H1 (cell line): ENCODE data around the gene ROM1. TPM values are rescaled to one million over a fixed set of nuclear protein-coding genes. Genes with fewer than 3 reads are reported as not detected.
A peak's percentile ranks its signal among the peaks of the same experiment; 100 is the strongest.

Experiments
- CTCF ChIA-PET: fragments of 300-600 bp; sonication (Branson Sonifier 250); formaldehyde crosslinking; loops from one replicate; lab custom pipeline; 2021; ENCODE audit not compliant: partially characterized antibody; lab: Charles Lee
- POLR2A ChIA-PET: fragments of 300-600 bp; sonication (Branson Sonifier 250); formaldehyde crosslinking; loops from one replicate; lab custom pipeline; 2021; ENCODE audit warnings: inconsistent platforms; ENCODE audit not compliant: partially characterized antibody; lab: Charles Lee
- DNase-seq, 2 experiments: peaks; one replicate each; pipeline versions ENCODE4 v3.0.0 to v3.0.0-alpha.2; 2010 to 2022; ENCODE audit warnings: low spot score in 2 of 2, low read depth in 1 of 2, mixed read lengths in 1 of 2
- FAIRE-seq: peaks from 2 replicates; lab custom pipeline; 2011; peaks lifted over from hg19 to GRCh38; lab: Jason Lieb, UNC
- H2AFZ ChIP-seq: 2 replicates; pipeline ENCODE4 v1.8.1; 2012; ENCODE audit warnings: low read length, inconsistent platforms
- H2AK5ac ChIP-seq: 2 replicates; pipeline ENCODE4 v1.6.1; 2013; ENCODE audit warnings: low read depth, low read length
- H2BK120ac ChIP-seq: replicated peaks from 2 replicates; pipeline ENCODE3; 2013; ENCODE audit warnings: low read depth, low read length, inconsistent platforms
- H2BK12ac ChIP-seq: 2 replicates; pipeline ENCODE4 v1.6.1; 2013; ENCODE audit warnings: low read depth, low read length
- H2BK15ac ChIP-seq: 2 replicates; pipeline ENCODE4 v1.6.1; 2013; ENCODE audit warnings: low read length
- H2BK20ac ChIP-seq: 2 replicates; pipeline ENCODE4 v1.6.1; 2013; ENCODE audit warnings: low read length
- H2BK5ac ChIP-seq: 2 replicates; pipeline ENCODE4 v1.6.1; 2013; ENCODE audit warnings: low read depth, low read length
- H3K14ac ChIP-seq: 2 replicates; pipeline ENCODE4 v1.6.1; 2013; ENCODE audit warnings: inconsistent platforms; ENCODE audit not compliant: insufficient read length
- H3K18ac ChIP-seq: 2 replicates; pipeline ENCODE4 v1.6.1; 2013; ENCODE audit warnings: low read length; ENCODE audit errors: extremely low read depth
- H3K23ac ChIP-seq: 2 replicates; pipeline ENCODE4 v1.6.1; 2013; ENCODE audit warnings: inconsistent platforms; ENCODE audit not compliant: insufficient read length
- H3K23me2 ChIP-seq: 2 replicates; pipeline ENCODE4 v1.6.1; 2013; ENCODE audit warnings: low read depth, low read length
- H3K27ac ChIP-seq: 2 replicates; pipeline ENCODE4 v1.6.1; 2011; ENCODE audit warnings: low read depth, low read length, inconsistent platforms
- H3K27me3 ChIP-seq, 4 experiments: replicated peaks in 1 of 4; 1 replicate in 1 of 4; 2 replicates in 3 of 4; pipeline versions ENCODE4 v1.6.1 to v1.8.1; 2011 to 2013; ENCODE audit warnings: low read length in 3 of 4, mild to moderate bottlenecking in 3 of 4, inconsistent platforms in 2 of 4, mixed read lengths in 2 of 4, moderate library complexity in 1 of 4; ENCODE audit not compliant: control insufficient read depth in 3 of 4, insufficient read depth in 3 of 4; ENCODE audit errors: extremely low read depth in 1 of 4
- H3K36me3 ChIP-seq, 4 experiments: 2 replicates each; pipeline versions ENCODE4 v1.6.1 to v1.8.1; 2011 to 2013; ENCODE audit warnings: mild to moderate bottlenecking in 4 of 4, low read length in 3 of 4, moderate library complexity in 2 of 4, control low read depth in 1 of 4, inconsistent platforms in 1 of 4; ENCODE audit not compliant: insufficient read depth in 4 of 4, control insufficient read depth in 2 of 4
- H3K4ac ChIP-seq: replicated peaks from 2 replicates; pipeline ENCODE3; 2013; ENCODE audit warnings: low read length, low read depth, mixed read lengths, inconsistent platforms; ENCODE audit not compliant: insufficient read length
- H3K4me1 ChIP-seq, 4 experiments: replicated peaks in 1 of 4; 1 replicate in 1 of 4; 2 replicates in 3 of 4; pipeline versions ENCODE4 v1.6.1 to v1.8.1; 2011 to 2013; ENCODE audit warnings: low read length in 3 of 4, inconsistent platforms in 2 of 4, mixed read lengths in 1 of 4; ENCODE audit not compliant: insufficient read depth in 4 of 4, control insufficient read depth in 3 of 4
- H3K4me2 ChIP-seq, 2 experiments: 2 replicates each; pipeline versions ENCODE4 v1.6.1 to v1.8.1; 2011 to 2013; ENCODE audit warnings: low read depth in 2 of 2, low read length in 2 of 2, control low read depth in 1 of 2, inconsistent platforms in 1 of 2, mild to moderate bottlenecking in 1 of 2; ENCODE audit not compliant: insufficient read depth in 1 of 2
- H3K4me3 ChIP-seq, 4 experiments: fragments of 200-600, 300-600 bp in 1 of 4; sonication (generic), shearing (Covaris generic), sonication (Bioruptor Twin) in 1 of 4; 2 replicates each; pipeline versions ENCODE4 v1.5.1 to v1.8.1; 2011 to 2016; ENCODE audit warnings: low read length in 4 of 4, low read depth in 3 of 4, control low read depth in 2 of 4, inconsistent platforms in 2 of 4, mild to moderate bottlenecking in 2 of 4, mixed read lengths in 1 of 4, moderate library complexity in 1 of 4; ENCODE audit not compliant: insufficient read depth in 2 of 4; ENCODE audit errors: extremely low read depth in 1 of 4
- H3K56ac ChIP-seq: replicated peaks from 2 replicates; pipeline ENCODE3; 2013; ENCODE audit warnings: low read depth, mild to moderate bottlenecking, mixed read lengths, low read length, inconsistent platforms; ENCODE audit not compliant: insufficient read length
- H3K79me1 ChIP-seq: 2 replicates; pipeline ENCODE4 v1.6.1; 2013; ENCODE audit warnings: low read depth, low read length, control low read depth
- H3K79me2 ChIP-seq, 2 experiments: 2 replicates each; pipeline versions ENCODE4 v1.6.1 to v1.8.1; 2012 to 2013; ENCODE audit warnings: low read length in 2 of 2, mild to moderate bottlenecking in 2 of 2, inconsistent platforms in 1 of 2; ENCODE audit not compliant: insufficient read depth in 2 of 2, control insufficient read depth in 1 of 2
- H3K9ac ChIP-seq, 4 experiments: replicated peaks in 1 of 4; 1 replicate in 1 of 4; 2 replicates in 3 of 4; pipeline versions ENCODE4 v1.6.1 to v1.8.1; 2011 to 2013; ENCODE audit warnings: low read depth in 3 of 4, low read length in 3 of 4, control low read depth in 2 of 4, mild to moderate bottlenecking in 2 of 4, moderate library complexity in 2 of 4, inconsistent platforms in 1 of 4; ENCODE audit errors: extremely low read depth in 1 of 4
- H3K9me3 ChIP-seq, 2 experiments: 2 replicates each; pipeline versions ENCODE4 v1.6.1 to v1.8.1; 2012 to 2013; ENCODE audit warnings: mild to moderate bottlenecking in 2 of 2, moderate library complexity in 2 of 2, control low read depth in 1 of 2, inconsistent platforms in 1 of 2, low read depth in 1 of 2, low read length in 1 of 2, mixed read lengths in 1 of 2; ENCODE audit not compliant: insufficient read depth in 2 of 2
- H4K20me1 ChIP-seq, 2 experiments: replicated peaks in 1 of 2; 2 replicates each; pipeline versions ENCODE3 to v1.8.1; 2011 to 2013; ENCODE audit warnings: inconsistent platforms in 2 of 2, low read length in 2 of 2, mild to moderate bottlenecking in 1 of 2; ENCODE audit not compliant: insufficient read depth in 2 of 2, control insufficient read depth in 1 of 2
- H4K5ac ChIP-seq: 2 replicates; pipeline ENCODE4 v1.6.1; 2013; ENCODE audit warnings: low read length, low read depth, mixed read lengths, inconsistent platforms; ENCODE audit not compliant: insufficient read length
- H4K8ac ChIP-seq: 2 replicates; pipeline ENCODE4 v1.8.0; 2013; ENCODE audit warnings: mild to moderate bottlenecking, moderate library complexity, low read length, inconsistent platforms; ENCODE audit not compliant: insufficient read depth; ENCODE audit errors: extremely low read depth
- H4K91ac ChIP-seq: replicated peaks from 2 replicates; pipeline ENCODE3; 2013; ENCODE audit warnings: low read length, mixed read lengths, inconsistent platforms; ENCODE audit not compliant: insufficient read length
- CREB1 ChIP-seq: IDR thresholded peaks from 2 replicates; pipeline ENCODE4 v1.6.1; 2012; ENCODE audit warnings: inconsistent platforms
- JUN ChIP-seq: IDR thresholded peaks from 2 replicates; pipeline ENCODE4 v1.6.1; 2011; ENCODE audit warnings: low read depth, mild to moderate bottlenecking, improper control_type of control experiment, low read length
- RAD21 ChIP-seq, 2 experiments: IDR thresholded peaks in 1 of 2; conservative IDR thresholded peaks in 1 of 2; 2 replicates each; pipeline ENCODE4 v1.6.1; 2011; ENCODE audit warnings: low read depth in 2 of 2, low read length in 2 of 2, improper control_type of control experiment in 1 of 2, inconsistent platforms in 1 of 2, mild to moderate bottlenecking in 1 of 2, moderate library complexity in 1 of 2
- SP4 ChIP-seq: IDR thresholded peaks from 2 replicates; pipeline ENCODE4 v1.6.1; 2012; ENCODE audit warnings: low read length, inconsistent platforms
- WGBS, 2 experiments: shearing (Covaris generic) in 1 of 2; methylation state at CpG; one replicate each; pipeline versions ENCODE4 v1.1.6 to v1.1.7; 2013 to 2015; ENCODE audit warnings: low lambda C conversion rate in 2 of 2, mixed read lengths in 2 of 2, inconsistent platforms in 1 of 2, low coverage in 1 of 2, missing lambda C conversion rate in 1 of 2; ENCODE audit not compliant: insufficient replicate concordance in 2 of 2, insufficient coverage in 1 of 2, insufficient read length in 1 of 2; ENCODE audit errors: extremely low coverage in 1 of 2, missing lambda C conversion rate in 1 of 2; 5-methylcytosine and 5-hydroxymethylcytosine counted together
- polyA plus RNA-seq, 7 experiments: library from polyadenylated mRNA; depleted of rRNA in 3 of 7; stranded (reverse) in 5 of 7; unstranded in 2 of 7; fragments of >200 nt in 5 of 7; fragments of 200-250 nt in 2 of 7; gene quantifications; 1 replicate in 5 of 7; 2 replicates in 1 of 7; 4 replicates in 1 of 7; pipeline versions ENCODE4 v1.2.1 to v1.2.3, GENCODE V29; 2011 to 2013; ENCODE audit warnings: missing spikeins in 2 of 7, mixed read lengths in 2 of 7
- total RNA-seq: library from RNA; stranded (reverse); fragmentation: NEBNext Ultra II Directional; extraction: Animal tissue kit (Norgen Biotek cat#: 25700); gene quantifications from 2 replicates; pipeline ENCODE4 v1.2.1, GENCODE V29; 2021

Gene ROM1
- total and polyA plus RNA-seq, 2 of the 8 experiments (the other 6 are each of a cell fraction or from before 2014, with no cell fraction given): 0.86 to 2.2 TPM

- FAIRE-seq (no peak), DNase-seq (no peak)
- Histone ChIP-seq H3K79me2 (peaks cover 0 to 61% of the 10 kb centered on the region in 2 experiments; a peak in 3 of 4 replicates), H3K27me3 (no peaks in the 10 kb centered on the region), H4K5ac (no peak overlapping the region), H3K18ac (no peak overlapping the region), H3K4me2 (no peak overlapping the region), H3K4me3 (no peak overlapping the region), H2BK15ac (no peak overlapping the region), H3K36me3 (peaks cover 50 to 93% (median 74%) of the 10 kb centered on the region in 4 experiments), H2AK5ac (no peak overlapping the region), H2BK20ac (no peak overlapping the region), H4K8ac (no peak overlapping the region), H3K23me2 (no peaks in the 10 kb centered on the region; the same call in 1 of the 2 replicates), H2AFZ (no peak overlapping the region), H3K9me3 (no peaks in the 10 kb centered on the region), H3K4ac (no peak overlapping the region), H3K4me1 (peaks cover 2 to 6% (median 2%) of the 10 kb centered on the region in 4 experiments; a peak in 3 of 7 replicates), H3K27ac (no peak overlapping the region), H4K20me1 (peaks cover 18 to 41% of the 10 kb centered on the region in 2 experiments), H3K56ac (no peak overlapping the region), H3K23ac (no peak overlapping the region), H2BK5ac (no peak overlapping the region), H2BK12ac (no peak overlapping the region), H3K79me1 (no peaks in the 10 kb centered on the region; the same call in 1 of the 2 replicates), H4K91ac (no peak overlapping the region), H2BK120ac (no peak overlapping the region), H3K14ac (no peak overlapping the region), H3K9ac (0 out of 7 replicates have a peak overlapping the region, but pooled peaks of 1 of the 4 experiments have one; percentile 13)
- ChIA-PET POLR2A (interaction anchor here (0.6 to 20.7 kb wide), 9 partner anchors 2 to 270 kb away, joined by 3 to 336 read pairs (median 4); partner anchors contain the start of genes C11orf98, CSKMT and EEF1G), CTCF (interaction anchor here (2.9 to 3.0 kb wide), 2 partner anchors 24 to 143 kb away, joined by 13 to 17 read pairs; no protein-coding TSS in a partner anchor)
- TF ChIP-seq RAD21 (IDR thresholded peaks at IDR 0.05 in 1 of 2, conservative IDR thresholded peaks at IDR 0.05 in 1 of 2; ENCODE audit: low read depth in 2 of 2, low read length in 2 of 2): no peak
- no peak for TF ChIP-seq JUN
- TF ChIP-seq SP4: no peak
- TF ChIP-seq CREB1: no peak
- WGBS, 2 experiments: 92% methylated on average over 8 of the region's 8 CpGs; no CpG with 5 or more reads in 1 of the 2 experiments
These were observed 45.9 kb upstream of the ROM1 start for GRCh38 chr11:62567018-62567633.
